Fibroblast of skin of left quadriceps (primary cell): ENCODE results near the gene GOLGA6L9.
"Not testable (repeated sequence)": the region's sequence is repeated elsewhere in the genome, so short reads cannot be mapped to it uniquely, and the experiment has no call there.

Experiments used
- DNase-seq, 2 experiments: peaks; one replicate each; pipeline ENCODE4 v3.0.0-alpha.2; 2013; ENCODE audit warnings: low read depth in 2 of 2

GOLGA6L9 gene

GRCh38 chr15:82468205-82468604 is 38.6 kb downstream of the GOLGA6L9 start:
- DNase-seq: not testable (repeated sequence)

- DNase-seq: not testable (repeated sequence)
These were observed 39.8 kb downstream of the GOLGA6L9 start for GRCh38 chr15:82469381-82469780.

GRCh38 chr15:82472269-82472982 is 42.8 kb downstream of the GOLGA6L9 start:
- not testable (repeated sequence) for DNase-seq

- not testable (repeated sequence) for DNase-seq
These were observed 45.1 kb downstream of the GOLGA6L9 start for GRCh38 chr15:82474596-82475325.

- not testable (repeated sequence) for DNase-seq
These were observed 45.8 kb downstream of the GOLGA6L9 start for GRCh38 chr15:82475345-82475967.

- not testable (repeated sequence) for DNase-seq
These were observed 47.2 kb downstream of the GOLGA6L9 start for GRCh38 chr15:82476697-82477342.

- DNase-seq: not testable (repeated sequence)
These were observed 47.9 kb downstream of the GOLGA6L9 start for GRCh38 chr15:82477343-82478057.
